Inflammatory macrophage treated with lipopolysaccharide for 1 hour (primary cell): ENCODE data around the gene PAX5.

ENCODE experiments used
- DNase-seq, 2 donors: peaks; one replicate each; pipeline ENCODE4 v3.0.0-alpha.2; 2020 to 2022

The PAX5 gene

DNA sequence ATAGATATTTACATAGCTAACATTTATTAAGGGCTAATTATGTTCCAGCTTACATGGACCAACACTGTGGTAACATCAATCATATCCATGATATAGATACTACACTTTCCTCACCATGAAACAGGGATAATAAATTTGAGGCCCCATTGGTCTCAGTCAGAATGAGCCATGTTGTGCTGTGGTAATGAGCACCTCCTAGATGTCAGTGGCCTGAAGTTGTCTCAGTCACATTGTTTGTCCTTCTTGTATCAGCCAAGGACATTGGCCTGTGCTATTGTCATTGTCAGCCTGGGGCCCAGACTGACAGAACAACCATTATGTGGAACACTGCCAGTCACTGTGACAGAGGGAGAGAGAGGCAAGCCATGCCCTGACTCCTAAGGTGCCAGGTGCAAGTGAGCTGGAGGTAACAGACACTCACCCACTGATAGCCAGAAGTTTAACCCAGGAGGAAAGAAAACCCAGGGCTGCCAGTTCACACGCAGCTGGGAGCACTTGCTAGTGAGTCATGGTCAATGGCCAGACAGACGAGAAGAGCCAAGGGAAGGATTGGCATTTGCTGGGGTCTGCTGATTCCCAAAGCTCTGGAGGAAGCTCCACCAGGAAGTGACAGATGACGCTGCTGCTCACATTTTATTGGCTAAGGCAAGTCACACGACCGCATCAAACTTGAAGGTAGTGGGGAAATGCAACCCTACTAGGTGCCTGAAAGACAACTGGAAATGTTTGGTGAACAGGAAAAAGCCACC lies 237.2 kb downstream of the PAX5 start:
- no peak for DNase-seq

DNA sequence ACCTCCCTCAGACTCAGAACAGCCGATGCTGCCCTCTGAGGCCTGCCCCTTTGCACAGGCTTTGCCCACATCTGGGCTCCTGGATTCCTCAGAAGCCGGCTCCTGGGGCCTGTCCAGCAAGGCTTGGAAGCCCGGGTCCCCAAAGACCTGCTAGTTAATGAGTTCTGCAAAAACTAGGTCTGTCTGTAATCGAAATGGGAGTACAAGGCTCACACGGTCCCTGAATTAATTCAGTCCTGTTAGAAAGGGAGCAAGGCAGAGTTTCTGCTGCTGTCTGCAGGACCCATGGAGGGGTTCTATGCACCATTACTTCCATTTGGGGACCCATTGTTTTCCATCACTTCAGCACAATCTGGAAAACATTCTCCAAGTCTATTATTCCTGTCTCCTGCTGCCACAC lies 239.6 kb downstream of the PAX5 start:
- DNase-seq, result no peak

DNA sequence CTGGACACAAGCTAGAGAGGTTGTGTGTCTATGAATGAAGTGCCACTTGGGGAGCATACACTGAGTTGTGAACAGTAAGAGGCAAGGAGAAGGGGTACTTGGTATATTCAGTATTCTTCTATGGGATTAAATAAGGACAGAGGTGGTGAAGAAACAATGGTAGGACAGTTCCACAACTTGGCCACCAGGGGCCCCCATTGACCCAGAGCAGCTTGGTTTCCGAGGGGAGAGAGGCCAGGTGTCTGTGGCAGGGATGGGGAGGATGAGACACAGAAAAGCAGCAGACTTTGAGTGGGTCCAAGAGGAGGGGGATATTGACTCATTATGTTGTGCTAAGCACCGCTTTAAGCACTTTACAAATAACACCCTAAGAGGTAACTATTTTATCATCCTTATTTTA lies 240.8 kb downstream of the PAX5 start:
- DNase-seq, result no peak

GRCh38 chr9:36791222-36791950 lies 242.7 kb downstream of the PAX5 start:
- DNase-seq, result no peak

DNA sequence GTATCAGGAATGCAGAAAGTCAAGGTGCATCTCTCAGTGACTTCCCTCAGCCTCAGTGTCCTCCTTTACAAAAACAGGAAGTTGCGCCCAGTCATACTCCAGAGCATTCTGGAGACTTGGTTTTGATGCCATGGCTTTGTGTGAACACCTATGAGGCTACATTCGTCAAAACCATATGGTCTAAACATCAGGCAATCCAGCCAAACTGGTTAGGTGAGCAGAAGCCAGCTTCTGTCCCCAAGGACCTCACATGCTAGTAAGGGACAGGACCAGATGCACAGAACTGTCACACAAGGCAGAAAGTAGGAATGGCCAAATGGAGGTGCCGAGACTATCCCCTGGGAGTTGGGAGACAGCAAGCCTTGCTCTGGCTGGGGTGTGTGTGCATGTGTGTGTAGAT lies 244.2 kb downstream of the PAX5 start:
- no peak for DNase-seq

GRCh38 chr9:36788534-36788933 lies 245.5 kb downstream of the PAX5 start:
- no peak for DNase-seq

DNA sequence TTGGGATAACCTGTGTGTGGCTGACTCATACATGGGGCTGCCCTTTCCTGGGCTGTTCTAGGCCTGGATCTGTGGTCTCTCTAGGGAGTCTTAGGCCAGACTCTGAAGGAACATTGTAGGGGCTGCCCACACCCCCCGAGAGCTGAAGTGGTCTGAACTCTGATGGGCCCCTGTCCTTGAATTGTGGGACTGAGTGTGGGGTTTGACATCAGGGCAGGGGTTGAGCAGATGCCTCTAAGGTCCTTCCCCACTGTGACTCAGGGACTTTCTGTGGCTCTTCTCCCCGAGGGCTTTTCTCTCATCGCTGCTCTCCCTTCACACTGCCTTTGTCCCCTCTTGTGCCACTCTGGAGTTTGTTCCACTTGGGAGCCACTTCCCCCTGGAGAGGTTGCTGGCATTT lies 246.4 kb downstream of the PAX5 start:
- DNase-seq, result no peak
